Measurements from ENCODE around the gene ATP2C2. TPM values are rescaled to one million over a fixed set of nuclear protein-coding genes. Genes with fewer than 3 reads are reported as not detected.
A peak's percentile ranks its signal among the peaks of the same experiment; 100 is the strongest.

Gene ATP2C2
- total RNA-seq, 1 experiment from 2014 or later, result 0.67 TPM

- in situ Hi-C loops (cut with HindIII; ENCODE audit: low pct_unique_long_range_greater_than_20kb, low sequenced_read_pairs), result no loop called here
- TF ChIP-seq POLR2AphosphoS5 (IDR thresholded peaks at IDR 0.05; ENCODE audit: low read depth, low read length) (no peak), CTCF (IDR thresholded peaks at IDR 0.05) (no peak), REST (IDR thresholded peaks at IDR 0.05; ENCODE audit: insufficient read depth in 1 of 2, low read depth in 2 of 2, low read length in 1 of 2) (no peak), SIN3A (IDR thresholded peaks at IDR 0.05; ENCODE audit: borderline replicate concordance, insufficient read depth, low read depth, low read length) (no peak), TCF7L2 (IDR thresholded peaks at IDR 0.05; ENCODE audit: low read depth, low read length) (no peak)
- BruUV-seq (replicated peaks), result no TSS peak
- Histone ChIP-seq H3K4me3 (ENCODE audit: low read depth in 2 of 2, low read length in 2 of 2) (no peak overlapping the region), H3K9me3 (ENCODE audit: control insufficient read depth, insufficient read depth, low read depth, low read length) (no peaks in the 10 kb centered on the region), H3K27me3 (ENCODE audit: control insufficient read depth, insufficient read depth, low read length) (no peaks in the 10 kb centered on the region), H3K27ac (ENCODE audit: low read length) (no peak overlapping the region), H3K36me3 (ENCODE audit: control insufficient read depth, insufficient read depth, low read length) (no peaks in the 10 kb centered on the region), H3K4me1 (ENCODE audit: control insufficient read depth, insufficient read depth, low read length) (no peaks in the 10 kb centered on the region)
- ATAC-seq, result no peak
- CTCF ChIA-PET, result no interaction called here
- intact Hi-C loops (cut with micrococcal nuclease; ENCODE audit: unreplicated experiment), result no loop called here
- POLR2A ChIA-PET, result no interaction called here
- DNase-seq (ENCODE audit: low read depth, low spot score), result no peak
These were observed 12.2 kb upstream of the ATP2C2 start for GRCh38 chr16:84356176-84356575.

- Histone ChIP-seq H3K9me3 (ENCODE audit: control insufficient read depth, insufficient read depth, low read depth, low read length) (no peaks in the 10 kb centered on the region), H3K27me3 (ENCODE audit: control insufficient read depth, insufficient read depth, low read length) (no peaks in the 10 kb centered on the region), H3K4me1 (ENCODE audit: control insufficient read depth, insufficient read depth, low read length) (no peaks in the 10 kb centered on the region), H3K36me3 (ENCODE audit: control insufficient read depth, insufficient read depth, low read length) (no peaks in the 10 kb centered on the region), H3K27ac (ENCODE audit: low read length) (no peak overlapping the region), H3K4me3 (ENCODE audit: low read depth in 2 of 2, low read length in 2 of 2) (no peak overlapping the region)
- CTCF ChIA-PET, result no interaction called here
- POLR2A ChIA-PET, result no interaction called here
- in situ Hi-C loops (cut with HindIII; ENCODE audit: low pct_unique_long_range_greater_than_20kb, low sequenced_read_pairs), result no loop called here
- intact Hi-C loops (cut with micrococcal nuclease; ENCODE audit: unreplicated experiment), result no loop called here
- no TSS peak for BruUV-seq (replicated peaks)
- peak; percentile 43; the same call in 1 of the 2 replicates for ATAC-seq
- DNase-seq (ENCODE audit: low read depth, low spot score), result no peak
- TF ChIP-seq REST (IDR thresholded peaks at IDR 0.05; ENCODE audit: insufficient read depth in 1 of 2, low read depth in 2 of 2, low read length in 1 of 2), result no peak
- TF ChIP-seq CTCF (IDR thresholded peaks at IDR 0.05), result no peak
- TF ChIP-seq TCF7L2 (IDR thresholded peaks at IDR 0.05; ENCODE audit: low read depth, low read length), result no peak
- TF ChIP-seq POLR2AphosphoS5 (IDR thresholded peaks at IDR 0.05; ENCODE audit: low read depth, low read length), result no peak
- no peak for TF ChIP-seq SIN3A (IDR thresholded peaks at IDR 0.05; ENCODE audit: borderline replicate concordance, insufficient read depth, low read depth, low read length)
These were observed 11.7 kb upstream of the ATP2C2 start for GRCh38 chr16:84356591-84357116.

Measured in Panc1 (cell line).